Activated B cell treated with CpG ODN at 0.5 μM for 24 hours (primary cell): ENCODE data around the gene STIM2. TPM values are rescaled to one million over a fixed set of nuclear protein-coding genes. Genes with fewer than 3 reads are reported as not detected.

Experiments used
- ATAC-seq: fragments of 200-7000 bp; cut with Tn5 transposase; one replicate; pipeline ENCODE4 v1.10.0; 2021; ENCODE audit warnings: low read depth, mild to moderate bottlenecking, moderate library complexity
- CTCF ChIA-PET: fragments of 350-600 bp; sonication (Branson Sonifier 250); formaldehyde crosslinking; loops from one replicate; lab custom pipeline; 2021; ENCODE audit warnings: antibody characterized with exemption; lab: Charles Lee
- POLR2A ChIA-PET: fragments of 350-600 bp; sonication (Branson Sonifier 250); formaldehyde crosslinking; loops from one replicate; lab custom pipeline; 2021; ENCODE audit warnings: antibody characterized with exemption; lab: Charles Lee
- DNase-seq: peaks from one replicate; pipeline ENCODE4 v3.0.0; 2022
- H3K27ac Mint-ChIP-seq: one replicate; pipeline ENCODE4 v1.8.0; 2020; ENCODE audit warnings: mixed read lengths
- H3K27me3 Mint-ChIP-seq: one replicate; pipeline ENCODE4 v1.8.0; 2021; ENCODE audit warnings: mixed read lengths
- H3K36me3 Mint-ChIP-seq: one replicate; pipeline ENCODE4 v1.8.0; 2021; ENCODE audit warnings: low read depth, mixed read lengths
- H3K4me1 Mint-ChIP-seq: one replicate; pipeline ENCODE4 v1.8.0; 2021; ENCODE audit warnings: mixed read lengths
- H3K4me3 Mint-ChIP-seq: one replicate; pipeline ENCODE4 v1.8.0; 2020; ENCODE audit warnings: mild to moderate bottlenecking, mixed read lengths
- H3K9me3 Mint-ChIP-seq: one replicate; pipeline ENCODE4 v1.8.0; 2020; ENCODE audit warnings: mixed read lengths
- intact Hi-C: fragments of 100-400 bp; cut with micrococcal nuclease; formaldehyde crosslinking; loops from one replicate; pipeline ENCODE4 v1.15.1; 2024
- total RNA-seq: library from RNA; stranded (reverse); gene quantifications from 2 replicates; pipeline ENCODE4 v1.2.3, GENCODE V29; 2022
- TF ChIP-seq, protein P1 (sequence below): fragments of 200-600 bp; IDR thresholded peaks from one replicate; pipeline ENCODE4 v1.8.0; 2022; ENCODE audit warnings: antibody characterized with exemption, mild to moderate bottlenecking

Gene STIM2
- total RNA-seq, 1 donor from 2014 or later = 59.8 TPM

DNA sequence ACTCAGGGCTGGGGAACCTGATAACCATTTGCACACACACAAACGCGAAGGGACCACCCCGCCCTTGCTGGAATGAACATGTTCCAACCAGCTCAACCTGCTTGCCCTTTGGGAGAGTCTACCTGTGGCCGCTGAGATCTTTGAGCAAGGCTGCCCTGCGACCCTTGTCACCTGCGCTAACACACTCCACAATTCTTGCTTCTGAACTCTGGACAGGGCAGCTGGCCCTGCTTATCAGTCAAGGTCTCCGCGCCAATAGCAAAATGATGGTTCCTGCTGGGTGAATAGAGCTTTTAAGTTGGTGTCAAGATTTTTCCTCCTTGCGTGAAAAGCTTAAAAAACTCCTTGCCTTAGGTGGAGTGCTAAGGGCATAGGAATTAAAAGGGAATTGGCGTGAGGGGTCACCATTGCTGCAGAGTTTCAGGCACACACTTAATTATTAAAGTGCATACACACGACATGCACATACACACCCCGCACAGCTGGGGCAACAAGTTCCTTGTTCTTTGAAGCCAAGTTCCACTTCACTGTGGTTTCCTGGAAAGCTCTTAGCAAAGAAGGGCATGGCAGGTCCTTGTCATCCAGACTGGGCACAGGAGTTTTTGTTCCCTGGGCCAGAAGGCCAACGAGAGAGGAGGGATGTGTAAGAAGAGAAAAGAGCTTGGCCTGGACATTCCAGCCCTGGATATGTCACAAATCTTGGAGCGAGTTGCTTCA lies 207.7 kb downstream of the STIM2 start:
- Mint-ChIP-seq H3K27ac (no peak overlapping the region), H3K27me3 (peaks cover 3% of the 10 kb centered on the region), H3K4me1 (no peaks in the 10 kb centered on the region), H3K9me3 (no peaks in the 10 kb centered on the region), H3K4me3 (no peak overlapping the region), H3K36me3 (no peaks in the 10 kb centered on the region)
- DNase-seq (no peak), ATAC-seq (no peak)
- ChIA-PET CTCF (no interaction called here), POLR2A (no interaction called here)
- intact Hi-C loops = no loop called here
- TF ChIP-seq, protein P1, sequence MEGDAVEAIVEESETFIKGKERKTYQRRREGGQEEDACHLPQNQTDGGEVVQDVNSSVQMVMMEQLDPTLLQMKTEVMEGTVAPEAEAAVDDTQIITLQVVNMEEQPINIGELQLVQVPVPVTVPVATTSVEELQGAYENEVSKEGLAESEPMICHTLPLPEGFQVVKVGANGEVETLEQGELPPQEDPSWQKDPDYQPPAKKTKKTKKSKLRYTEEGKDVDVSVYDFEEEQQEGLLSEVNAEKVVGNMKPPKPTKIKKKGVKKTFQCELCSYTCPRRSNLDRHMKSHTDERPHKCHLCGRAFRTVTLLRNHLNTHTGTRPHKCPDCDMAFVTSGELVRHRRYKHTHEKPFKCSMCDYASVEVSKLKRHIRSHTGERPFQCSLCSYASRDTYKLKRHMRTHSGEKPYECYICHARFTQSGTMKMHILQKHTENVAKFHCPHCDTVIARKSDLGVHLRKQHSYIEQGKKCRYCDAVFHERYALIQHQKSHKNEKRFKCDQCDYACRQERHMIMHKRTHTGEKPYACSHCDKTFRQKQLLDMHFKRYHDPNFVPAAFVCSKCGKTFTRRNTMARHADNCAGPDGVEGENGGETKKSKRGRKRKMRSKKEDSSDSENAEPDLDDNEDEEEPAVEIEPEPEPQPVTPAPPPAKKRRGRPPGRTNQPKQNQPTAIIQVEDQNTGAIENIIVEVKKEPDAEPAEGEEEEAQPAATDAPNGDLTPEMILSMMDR = no peak
